OCI-LY1 (cell line): ENCODE data around the gene RIN1.
A peak's percentile ranks its signal among the peaks of the same experiment; 100 is the strongest.
"Not testable (repeated sequence)": the region's sequence is repeated elsewhere in the genome, so short reads cannot be mapped to it uniquely, and the experiment has no call there.

Experiments used
- H2AFZ ChIP-seq: fragments of 200-600 bp; sonication (generic), shearing (Covaris generic); 2 replicates; pipeline ENCODE4 v1.6.0; 2014; ENCODE audit warnings: antibody characterized with exemption, mild to moderate bottlenecking, low read length
- H3F3A ChIP-seq: fragments of 200-600 bp; sonication (generic), shearing (Covaris generic); 2 replicates; pipeline ENCODE4 v1.6.0; 2014; ENCODE audit warnings: mild to moderate bottlenecking, antibody characterized with exemption, low read length, moderate library complexity; ENCODE audit not compliant: insufficient read depth
- H3K27ac ChIP-seq: fragments of 200-600 bp; sonication (generic); 2 replicates; pipeline ENCODE4 v1.5.1; 2014; ENCODE audit warnings: low read length, mixed run types, mild to moderate bottlenecking, low read depth; ENCODE audit not compliant: poor library complexity, severe bottlenecking
- H3K27me3 ChIP-seq: fragments of 200-600 bp; sonication (generic); 2 replicates; pipeline ENCODE4 v1.6.0; 2014; ENCODE audit warnings: antibody characterized with exemption, mild to moderate bottlenecking, low read length, moderate library complexity; ENCODE audit not compliant: insufficient read depth
- H3K36me3 ChIP-seq: fragments of 200-600 bp; sonication (generic); 2 replicates; pipeline ENCODE4 v1.6.1; 2014; ENCODE audit warnings: mild to moderate bottlenecking, antibody characterized with exemption, low read length, moderate library complexity, mixed read lengths; ENCODE audit not compliant: insufficient read depth
- H3K4me1 ChIP-seq: fragments of 200-600 bp; sonication (generic); 2 replicates; pipeline ENCODE4 v1.5.1; 2014; ENCODE audit warnings: mild to moderate bottlenecking, low read length, moderate library complexity; ENCODE audit not compliant: insufficient read depth, severe bottlenecking
- H3K4me2 ChIP-seq: fragments of 200-600 bp; sonication (generic), shearing (Covaris generic); 2 replicates; pipeline ENCODE4 v1.6.1; 2014; ENCODE audit warnings: low read length
- H3K4me3 ChIP-seq: fragments of 200-600 bp; sonication (generic); 2 replicates; pipeline ENCODE4 v1.5.1; 2014; ENCODE audit warnings: low read length, low read depth, mild to moderate bottlenecking, mixed read lengths; ENCODE audit not compliant: poor library complexity, severe bottlenecking
- H3K79me2 ChIP-seq: fragments of 200-600 bp; shearing (Covaris generic); 2 replicates; pipeline ENCODE4 v1.6.1; 2016; ENCODE audit warnings: mixed run types, low read length, mixed read lengths; ENCODE audit not compliant: insufficient read depth
- H3K9ac ChIP-seq: fragments of 200-600 bp; sonication (generic), shearing (Covaris generic); 2 replicates; pipeline ENCODE4 v1.6.1; 2014; ENCODE audit warnings: mild to moderate bottlenecking, low read length, mixed read lengths
- H3K9me2 ChIP-seq: fragments of 200-600 bp; sonication (generic), shearing (Covaris generic); 2 replicates; pipeline ENCODE4 v1.6.1; 2014; ENCODE audit warnings: low read depth, mild to moderate bottlenecking, low read length, mixed read lengths
- H3K9me3 ChIP-seq: fragments of 200-600 bp; shearing (Covaris generic); 2 replicates; pipeline ENCODE4 v1.6.1; 2014; ENCODE audit warnings: low read length, mixed read lengths
- H4K20me1 ChIP-seq: fragments of 200-600 bp; sonication (generic), shearing (Covaris generic); 2 replicates; pipeline ENCODE4 v1.6.0; 2016; ENCODE audit warnings: mild to moderate bottlenecking, low read length; ENCODE audit not compliant: insufficient read depth
- EZH2 ChIP-seq: fragments of 200-600 bp; sonication (generic), shearing (Covaris generic); IDR thresholded peaks from 2 replicates; pipeline ENCODE4 v1.8.0; 2017; ENCODE audit warnings: borderline replicate concordance, mixed run types, mild to moderate bottlenecking, antibody characterized with exemption, low read length, moderate library complexity, mixed read lengths
- TF ChIP-seq, protein P1 (sequence below): fragments of 200-600 bp; sonication (generic), shearing (Covaris generic); IDR thresholded peaks from 2 replicates; pipeline ENCODE4 v1.5.1; 2017; ENCODE audit warnings: mild to moderate bottlenecking, antibody characterized with exemption, low read length, moderate library complexity, mixed read lengths

The RIN1 gene

DNA sequence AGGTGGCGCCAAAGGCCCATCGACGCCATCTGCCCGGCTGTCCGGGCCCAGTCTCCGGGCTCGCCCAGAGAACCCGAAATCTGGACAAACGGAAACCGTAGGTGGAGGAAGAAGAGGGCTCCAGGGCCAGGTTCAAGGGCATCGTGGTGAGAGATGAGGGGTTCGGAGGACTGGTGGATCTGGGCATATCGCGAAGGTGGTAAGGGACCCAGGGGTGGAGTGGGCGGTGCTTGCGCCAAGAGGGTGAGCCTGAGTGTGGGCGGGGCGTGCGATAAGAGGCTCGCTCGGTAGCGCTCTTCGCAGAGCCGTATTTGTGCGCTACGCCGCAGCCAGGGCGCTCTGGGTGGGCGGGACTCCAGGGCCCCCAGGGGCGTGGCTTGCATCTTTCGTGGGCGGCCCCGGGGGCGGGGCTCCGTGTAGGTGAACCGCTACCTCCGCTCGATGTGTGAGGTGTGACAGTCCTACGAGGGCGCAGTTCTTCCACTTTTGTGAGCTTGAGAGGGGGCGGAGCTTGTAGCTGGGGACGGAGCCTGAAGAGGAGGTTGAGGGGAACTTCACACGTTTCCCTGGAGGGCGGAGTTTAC lies 24.2 kb downstream of the RIN1 start:
- Histone ChIP-seq H3K9me2 (no peaks in the 10 kb centered on the region), H2AFZ (peak overlapping the region; percentile 76; the same call in 1 of the 2 replicates), H3K27ac (peak overlapping the region; percentile 71)

GRCh38 chr11:66311470-66311964 lies 24.7 kb downstream of the RIN1 start:
- H2AFZ ChIP-seq: peak overlapping the region; percentile 76; the same call in 1 of the 2 replicates
- peak overlapping the region; percentile 97 for H3K4me2 ChIP-seq
- H3K9ac ChIP-seq: peak overlapping the region; percentile 71
- H3K36me3 ChIP-seq: no peaks in the 10 kb centered on the region
- H3K27ac ChIP-seq: peak overlapping the region; percentile 71
- H3F3A ChIP-seq: no peaks in the 10 kb centered on the region
- no peak for TF ChIP-seq EZH2
- TF ChIP-seq, protein P1, sequence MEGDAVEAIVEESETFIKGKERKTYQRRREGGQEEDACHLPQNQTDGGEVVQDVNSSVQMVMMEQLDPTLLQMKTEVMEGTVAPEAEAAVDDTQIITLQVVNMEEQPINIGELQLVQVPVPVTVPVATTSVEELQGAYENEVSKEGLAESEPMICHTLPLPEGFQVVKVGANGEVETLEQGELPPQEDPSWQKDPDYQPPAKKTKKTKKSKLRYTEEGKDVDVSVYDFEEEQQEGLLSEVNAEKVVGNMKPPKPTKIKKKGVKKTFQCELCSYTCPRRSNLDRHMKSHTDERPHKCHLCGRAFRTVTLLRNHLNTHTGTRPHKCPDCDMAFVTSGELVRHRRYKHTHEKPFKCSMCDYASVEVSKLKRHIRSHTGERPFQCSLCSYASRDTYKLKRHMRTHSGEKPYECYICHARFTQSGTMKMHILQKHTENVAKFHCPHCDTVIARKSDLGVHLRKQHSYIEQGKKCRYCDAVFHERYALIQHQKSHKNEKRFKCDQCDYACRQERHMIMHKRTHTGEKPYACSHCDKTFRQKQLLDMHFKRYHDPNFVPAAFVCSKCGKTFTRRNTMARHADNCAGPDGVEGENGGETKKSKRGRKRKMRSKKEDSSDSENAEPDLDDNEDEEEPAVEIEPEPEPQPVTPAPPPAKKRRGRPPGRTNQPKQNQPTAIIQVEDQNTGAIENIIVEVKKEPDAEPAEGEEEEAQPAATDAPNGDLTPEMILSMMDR: no peak; the same call in 1 of the 2 replicates
- H4K20me1 ChIP-seq: no peaks in the 10 kb centered on the region
- no peaks in the 10 kb centered on the region for H3K9me2 ChIP-seq
- H3K27me3 ChIP-seq: no peaks in the 10 kb centered on the region
- peak overlapping the region; percentile 70 for H3K4me3 ChIP-seq
- no peaks in the 10 kb centered on the region for H3K79me2 ChIP-seq
- no peaks in the 10 kb centered on the region for H3K9me3 ChIP-seq
- peaks cover 15% of the 10 kb centered on the region for H3K4me1 ChIP-seq

More for the DNA sequence above, 24.2 kb downstream of the RIN1 start:
- Histone ChIP-seq H3F3A (no peaks in the 10 kb centered on the region), H3K4me2 (peak overlapping the region; percentile 97), H4K20me1 (no peaks in the 10 kb centered on the region), H3K36me3 (no peaks in the 10 kb centered on the region), H3K27me3 (no peaks in the 10 kb centered on the region), H3K9ac (peak overlapping the region; percentile 71), H3K4me1 (peaks cover 20% of the 10 kb centered on the region), H3K4me3 (peak overlapping the region; percentile 70), H3K79me2 (no peaks in the 10 kb centered on the region), H3K9me3 (no peaks in the 10 kb centered on the region)
- TF ChIP-seq, protein P1: peak; percentile 97; the same call in 1 of the 2 replicates
- TF ChIP-seq EZH2: no peak

DNA sequence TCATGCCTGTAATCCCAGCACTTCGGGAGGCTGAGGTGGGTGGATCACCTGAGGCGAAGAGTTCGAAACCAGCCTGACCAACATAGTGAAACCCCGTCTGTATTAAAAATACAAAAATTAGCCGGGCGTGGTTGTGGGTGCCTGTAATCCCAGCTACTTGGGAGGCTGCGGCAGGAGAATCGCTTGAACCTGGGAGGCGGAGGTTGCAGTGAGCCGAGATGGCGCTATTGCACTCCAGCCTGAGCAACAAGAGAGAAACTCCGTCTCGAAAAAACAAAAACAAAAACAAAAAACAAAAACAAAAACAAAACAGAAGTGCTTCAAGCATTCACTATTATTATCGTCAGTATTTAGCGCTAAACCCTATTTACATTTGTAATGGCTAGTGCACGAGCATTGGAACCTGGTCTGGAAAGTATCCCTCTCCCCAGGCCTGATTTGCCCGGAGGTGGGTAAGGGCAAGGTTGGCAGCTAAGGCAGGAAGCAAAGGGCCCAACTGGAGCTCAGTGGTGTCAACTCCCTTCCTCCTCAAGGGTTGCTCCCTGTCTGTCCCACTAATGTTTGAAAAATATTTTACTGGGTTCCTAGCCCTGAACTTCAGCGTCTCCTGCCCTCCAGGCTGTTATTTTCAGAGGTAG lies 25.3 kb downstream of the RIN1 start:
- H3K27me3 ChIP-seq, H3K9me3 ChIP-seq, H3K4me3 ChIP-seq, H3F3A ChIP-seq, H2AFZ ChIP-seq, H3K27ac ChIP-seq, H3K9ac ChIP-seq, H3K4me1 ChIP-seq, H3K4me2 ChIP-seq, H3K79me2 ChIP-seq, H3K36me3 ChIP-seq, H3K9me2 ChIP-seq, H4K20me1 ChIP-seq: not testable (repeated sequence)
